HG02623 (cell line): ENCODE measurements around the gene PRR20G.
"Not testable (repeated sequence)": the region's sequence is repeated elsewhere in the genome, so short reads cannot be mapped to it uniquely, and the experiment has no call there.

Experiments
- ATAC-seq: cut with Tn5 transposase; IDR thresholded peaks from one replicate; pipeline ENCODE4 v1.9.1; 2021; ENCODE audit warnings: moderate library complexity; ENCODE audit not compliant: unreplicated experiment

PRR20G gene

DNA sequence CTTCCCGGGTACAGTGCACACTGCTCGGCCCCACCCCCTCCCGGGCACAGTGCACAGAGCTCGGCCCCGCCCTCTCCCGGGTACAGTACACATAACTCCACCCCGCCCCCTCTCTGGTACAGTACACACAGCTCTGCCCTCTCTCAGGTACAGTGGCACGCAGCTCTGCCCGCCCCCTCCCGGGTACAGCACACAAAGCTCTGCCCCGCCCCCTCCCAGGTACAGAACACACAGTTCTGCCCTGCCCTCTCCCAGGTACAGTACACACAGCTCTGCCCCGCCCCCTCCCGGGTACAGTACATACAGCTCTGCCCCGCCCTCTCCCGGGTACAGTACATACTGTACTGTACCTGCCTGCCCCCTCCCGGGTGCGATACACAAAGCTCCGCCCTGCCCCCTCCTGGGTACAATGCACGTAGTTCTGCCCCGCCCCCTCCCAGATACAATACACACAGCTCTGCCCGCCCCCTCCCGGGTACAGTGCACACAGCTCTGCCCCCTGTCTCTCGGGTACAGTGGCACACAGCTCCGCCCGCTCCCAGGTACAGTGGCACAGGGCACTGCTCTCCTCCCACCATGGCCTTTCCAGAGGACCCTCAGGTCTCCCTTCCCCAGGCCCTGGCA, 16.4 kb upstream of the PRR20G start:
- no peak for ATAC-seq

DNA sequence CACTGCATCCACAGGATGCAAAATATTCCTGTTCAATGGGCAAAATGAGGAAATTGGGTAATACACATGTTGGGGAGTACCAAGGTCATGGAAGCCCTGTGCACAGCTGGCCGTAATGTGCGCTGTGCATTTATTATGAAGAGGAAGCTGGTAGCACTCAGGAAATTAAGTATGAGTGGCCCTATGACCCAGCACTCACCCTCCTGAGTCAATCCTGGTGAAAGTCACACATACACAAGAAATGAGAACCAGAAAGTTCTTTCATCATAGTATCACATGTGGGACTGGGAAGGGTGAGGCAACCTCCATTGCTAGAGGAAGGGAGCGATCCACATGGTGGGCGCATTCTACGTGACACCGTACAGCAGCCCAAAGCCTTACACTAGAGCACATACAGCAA, 11.4 kb upstream of the PRR20G start:
- ATAC-seq, result no peak

DNA sequence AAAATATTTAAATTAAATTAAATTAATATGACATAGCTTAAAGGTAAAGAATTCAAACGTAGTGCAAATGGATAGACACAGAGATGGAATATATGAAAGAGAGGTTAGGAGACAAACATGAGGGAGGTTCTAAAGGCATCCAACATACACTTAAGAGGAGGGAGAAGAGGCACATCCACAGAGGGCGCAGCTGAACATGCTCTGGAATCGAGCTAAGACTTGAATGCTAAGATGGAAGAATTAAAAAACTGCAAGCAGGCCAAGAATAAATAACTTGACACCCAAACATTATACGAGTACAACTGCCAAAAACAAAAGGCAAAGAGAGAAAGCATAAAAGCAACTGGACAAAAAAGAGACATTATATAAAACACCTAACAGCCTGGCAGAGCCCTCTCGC, 9.1 kb upstream of the PRR20G start:
- no peak for ATAC-seq

DNA sequence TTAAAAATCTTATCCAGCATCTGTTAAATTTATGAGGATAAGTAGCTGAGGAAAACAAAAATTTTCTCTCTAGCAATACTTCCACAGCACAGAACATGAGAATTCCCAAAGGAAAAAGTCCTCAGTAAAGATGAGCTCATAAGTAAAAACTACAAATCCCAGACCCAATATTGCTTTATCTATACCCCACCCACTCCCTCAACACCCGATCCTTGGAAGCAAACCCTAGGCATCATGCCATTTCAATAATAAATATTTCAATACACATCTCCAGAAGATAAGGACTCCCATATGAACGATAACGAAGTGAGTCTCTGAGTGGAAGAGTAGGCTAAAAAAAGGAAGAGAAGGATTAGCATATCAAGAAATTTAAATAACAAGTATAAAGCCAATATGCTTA, 8.3 kb upstream of the PRR20G start:
- no peak for ATAC-seq

DNA sequence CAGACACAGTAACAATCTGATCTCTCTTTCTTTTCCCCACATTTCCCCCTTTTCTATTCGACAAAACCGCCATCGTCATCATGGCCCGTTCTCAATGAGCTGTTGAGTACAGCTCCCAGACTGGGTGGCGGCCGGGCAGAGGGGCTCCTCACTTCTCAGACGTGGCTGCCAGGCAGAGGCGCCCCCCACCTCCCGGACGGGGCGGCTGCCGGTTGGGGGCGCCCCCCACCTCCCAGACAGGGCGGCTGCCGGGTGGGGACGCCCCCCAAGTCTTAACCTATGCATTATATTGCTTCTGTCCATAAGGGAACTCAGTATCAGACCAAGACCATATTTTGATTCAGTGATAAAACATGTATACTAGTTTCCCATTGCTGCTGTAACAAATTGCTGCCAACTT, 5.8 kb upstream of the PRR20G start:
- ATAC-seq, result not testable (repeated sequence)

DNA sequence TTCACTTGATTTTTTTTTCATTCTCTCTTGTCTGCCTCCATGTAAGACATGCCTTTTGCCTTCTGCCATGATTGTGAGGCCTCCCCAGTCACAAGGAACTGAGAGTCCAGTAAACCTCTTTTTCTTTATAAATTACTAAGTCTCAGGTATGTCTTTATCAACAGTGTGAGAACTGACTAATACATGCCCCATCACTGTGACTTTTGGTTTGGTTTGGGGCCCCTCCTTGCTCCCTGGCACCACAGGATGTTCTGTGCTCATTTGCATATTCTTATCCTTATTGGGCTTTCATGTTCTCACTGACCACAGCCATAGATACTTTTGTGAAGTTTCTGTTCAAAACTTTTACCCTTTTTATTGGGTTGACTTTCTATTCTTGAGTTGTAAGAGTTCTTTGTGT, 3.8 kb upstream of the PRR20G start:
- ATAC-seq, result no peak

DNA sequence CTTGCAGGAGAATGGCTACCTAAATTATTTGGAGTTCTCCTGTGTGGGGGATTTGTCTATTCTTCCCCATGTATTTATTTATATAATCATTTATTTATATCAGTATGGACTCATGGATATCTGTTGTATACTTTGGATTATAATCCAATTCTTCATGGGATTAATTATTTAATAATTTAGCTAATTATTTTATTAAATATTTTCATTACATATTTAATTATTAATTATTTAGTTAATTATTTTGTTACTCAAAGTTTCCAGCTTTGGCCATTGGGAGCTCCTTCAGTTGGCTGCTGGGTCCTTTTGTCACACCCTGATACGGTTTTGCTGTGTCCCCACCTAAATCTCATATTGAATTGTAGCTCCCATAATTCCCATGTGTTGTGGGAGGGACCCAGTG, 3.3 kb upstream of the PRR20G start:
- ATAC-seq, result no peak

DNA sequence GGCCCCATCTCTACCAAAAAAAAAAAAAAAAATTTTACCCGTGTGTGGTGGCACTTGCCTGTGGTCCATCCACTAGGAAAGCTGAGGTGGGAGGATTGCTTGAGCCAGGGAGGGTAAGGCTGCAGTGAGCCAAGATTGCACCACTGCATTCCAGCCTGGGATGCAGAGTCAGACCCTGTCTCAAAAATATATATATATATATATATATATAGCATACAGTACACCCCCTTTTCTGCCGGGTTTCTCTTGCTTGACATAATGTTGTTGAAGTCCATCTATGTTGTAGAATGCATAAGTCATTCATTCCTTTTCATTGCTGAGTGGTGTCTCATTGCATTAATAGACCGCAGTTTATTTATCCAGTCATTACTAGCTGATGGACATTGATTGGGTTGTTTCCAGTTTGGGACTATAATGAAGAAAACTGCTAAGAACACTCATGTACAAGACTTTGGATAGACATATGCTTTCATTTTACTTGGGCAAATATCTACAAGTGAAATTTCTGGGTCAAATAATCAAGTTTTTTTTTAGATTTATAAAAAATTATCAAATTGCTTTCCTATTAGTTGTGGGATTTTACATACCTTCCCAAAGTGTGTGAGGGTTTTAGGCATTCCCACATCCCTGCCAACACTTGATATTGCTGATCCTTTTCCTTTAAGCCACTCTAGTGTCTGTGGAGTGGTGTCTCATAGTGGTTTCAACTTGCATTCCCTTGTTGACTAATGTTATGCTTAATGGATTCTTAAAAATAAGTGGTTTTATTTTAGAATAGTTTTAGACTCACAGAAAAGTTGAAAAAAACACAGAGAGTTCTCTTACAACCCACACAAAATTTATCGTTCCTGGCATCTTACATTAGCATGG, 2.1 kb upstream of the PRR20G start:
- no peak for ATAC-seq

DNA sequence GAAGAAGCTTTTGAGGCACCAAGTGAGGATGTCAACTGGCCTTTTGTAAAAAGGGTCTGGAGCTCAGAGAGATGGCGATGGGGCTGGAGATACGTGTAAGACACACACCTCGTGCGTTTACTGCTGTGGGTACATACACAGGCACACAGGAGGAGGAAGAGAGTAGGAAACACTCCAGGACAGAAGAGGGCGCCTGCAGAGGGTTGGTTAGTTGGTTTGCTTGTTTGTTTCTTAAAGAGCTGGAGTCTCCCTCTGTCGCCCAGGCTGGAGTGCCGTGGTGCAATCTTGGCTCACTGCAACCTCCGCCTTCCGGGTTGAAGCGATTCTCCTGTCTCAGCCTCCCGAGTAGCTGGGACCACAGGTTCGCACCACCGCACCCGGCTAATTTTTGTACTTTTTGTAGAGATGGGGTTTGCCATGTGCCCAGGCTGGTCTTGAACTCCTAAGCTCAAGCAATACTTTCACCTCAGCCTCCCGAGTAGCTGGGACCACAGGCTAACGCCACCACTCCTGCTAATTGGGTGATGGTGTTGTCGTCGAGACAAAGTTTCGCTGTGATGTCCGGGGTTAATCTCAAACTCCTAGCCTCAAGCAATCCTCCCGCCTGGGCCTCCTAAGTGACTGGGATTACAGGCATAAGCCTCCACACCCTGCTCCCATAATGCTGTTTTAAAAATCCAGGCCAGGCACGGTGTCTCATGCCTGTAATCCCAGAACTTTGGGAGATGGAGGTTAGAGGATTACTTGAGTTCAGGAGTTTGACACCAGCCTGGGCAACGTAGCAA, 1.3 kb upstream of the PRR20G start:
- no peak for ATAC-seq

DNA sequence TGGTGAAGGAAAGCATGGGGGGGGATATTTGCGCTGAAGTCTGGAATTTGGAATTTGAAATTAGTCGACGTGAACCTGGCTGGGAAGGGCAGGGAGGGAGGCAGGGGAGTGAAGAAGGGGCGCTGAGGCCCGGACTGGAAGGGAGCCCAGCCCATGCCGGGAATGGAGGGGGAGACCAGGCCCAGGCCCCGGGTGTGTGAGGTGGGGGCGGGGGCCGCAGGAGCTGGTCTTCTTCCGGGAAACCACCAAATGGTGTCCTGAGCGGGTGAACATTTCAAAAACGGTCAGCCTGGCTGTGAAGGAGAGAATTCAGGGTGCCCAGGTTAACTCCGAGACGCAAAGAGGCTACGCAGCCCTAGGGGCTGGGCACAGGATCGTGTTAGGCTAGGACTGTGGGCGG, 497 bp upstream of the PRR20G start:
- ATAC-seq, result no peak

DNA sequence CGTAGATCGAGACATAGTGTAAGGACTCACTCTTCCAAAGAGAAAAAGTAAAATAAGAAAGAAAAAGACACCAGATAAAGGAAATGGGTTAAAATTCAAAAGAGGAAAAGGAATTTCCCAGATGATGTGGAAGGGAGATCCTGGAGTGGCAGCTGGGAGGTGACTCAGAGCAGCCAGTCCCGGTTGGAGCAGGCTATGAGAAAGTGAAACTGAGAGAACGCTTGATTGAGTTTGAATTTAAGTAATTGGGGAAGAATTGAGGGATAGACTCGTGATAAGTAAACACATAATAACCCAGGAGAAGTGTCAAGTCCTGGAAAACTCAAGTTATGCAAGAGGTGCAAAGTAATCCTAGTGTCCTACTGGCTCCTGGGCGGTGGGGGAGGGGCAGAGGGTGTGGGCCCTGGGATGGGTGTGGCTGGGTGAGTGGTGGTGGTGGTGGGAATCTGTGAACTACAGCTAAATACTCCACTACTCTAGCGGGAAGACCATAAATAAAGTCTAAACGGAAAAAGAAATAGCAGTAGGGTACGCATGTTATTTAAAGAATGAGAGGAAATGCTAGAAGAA, 1.2 kb downstream of the PRR20G start:
- ATAC-seq, result no peak

DNA sequence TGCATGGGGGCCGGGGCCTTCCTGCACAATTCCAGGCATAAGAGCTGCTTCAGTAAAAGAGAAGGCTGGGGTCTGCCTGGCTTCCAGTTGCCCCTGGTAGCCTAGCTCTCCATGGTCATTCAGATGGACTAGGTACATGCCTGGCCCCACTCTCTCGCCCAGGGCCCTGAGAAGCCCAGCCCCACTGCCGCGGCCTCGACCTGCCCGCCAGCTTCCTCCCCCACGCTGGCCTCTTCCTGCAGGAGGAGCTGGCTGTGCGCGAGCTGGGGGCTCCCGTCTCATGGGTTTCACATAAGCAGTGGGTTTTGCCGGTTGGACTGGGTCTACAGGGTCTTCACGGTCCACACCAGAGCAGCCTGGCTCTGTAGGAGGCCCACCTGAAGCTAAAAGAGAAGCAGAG, 3.6 kb downstream of the PRR20G start:
- ATAC-seq, result no peak

DNA sequence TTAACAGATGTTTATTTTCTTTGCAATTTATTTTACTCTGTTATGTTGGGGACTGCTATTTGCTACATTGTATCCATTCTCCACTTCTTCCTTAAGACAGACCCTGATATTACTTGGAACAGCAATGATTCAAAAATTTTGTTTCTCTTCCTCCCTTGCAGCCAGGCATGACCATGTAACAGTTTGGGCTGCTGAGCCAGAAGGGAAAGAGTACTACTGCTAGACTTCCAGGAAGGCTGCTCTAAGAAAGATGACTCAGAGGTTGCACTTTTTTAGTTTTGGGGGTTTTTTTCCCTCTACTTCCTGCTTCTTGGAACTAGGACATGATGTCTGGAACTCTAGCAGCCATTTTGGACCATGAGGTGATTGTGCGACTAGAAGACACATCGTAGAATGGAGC, 10.3 kb downstream of the PRR20G start:
- no peak for ATAC-seq

DNA sequence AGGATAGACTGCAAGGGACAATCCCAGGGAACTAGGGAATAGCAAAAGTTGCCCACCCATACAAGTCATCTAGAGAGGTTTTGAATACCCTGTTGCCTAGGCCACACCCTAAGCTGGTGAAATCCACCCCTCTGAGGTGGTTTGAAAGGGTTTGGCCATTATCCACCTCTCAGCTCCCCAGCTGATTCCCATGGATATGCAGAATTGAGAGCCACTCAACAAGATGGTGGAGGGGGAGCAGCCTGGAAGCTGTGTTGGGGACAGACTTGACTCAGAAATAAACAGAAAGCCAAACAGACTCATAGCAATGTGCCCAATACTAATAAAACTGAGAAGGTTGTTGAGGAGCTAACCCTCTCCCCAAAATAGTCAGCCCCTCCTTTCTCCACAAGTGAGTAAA, 10.9 kb downstream of the PRR20G start:
- no peak for ATAC-seq

DNA sequence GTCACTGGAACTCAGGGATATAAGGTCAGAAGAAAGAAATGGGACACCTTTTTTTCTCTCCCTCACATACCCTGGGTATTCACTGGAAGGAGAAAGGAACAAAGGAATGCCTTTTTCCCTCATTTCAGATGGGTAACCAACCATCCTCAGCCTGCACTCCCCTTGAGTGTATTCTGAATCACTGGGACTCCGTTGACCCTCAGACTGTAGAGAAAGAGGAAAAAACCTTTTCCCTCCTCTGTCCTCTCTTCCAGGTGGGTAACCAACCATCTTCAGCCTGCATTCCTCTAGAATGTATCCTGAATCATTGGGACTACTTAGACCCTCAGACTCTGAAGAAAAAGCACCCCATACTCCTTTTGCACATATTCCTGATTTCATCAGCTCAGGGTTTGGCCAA, 11.4 kb downstream of the PRR20G start:
- ATAC-seq, result no peak

DNA sequence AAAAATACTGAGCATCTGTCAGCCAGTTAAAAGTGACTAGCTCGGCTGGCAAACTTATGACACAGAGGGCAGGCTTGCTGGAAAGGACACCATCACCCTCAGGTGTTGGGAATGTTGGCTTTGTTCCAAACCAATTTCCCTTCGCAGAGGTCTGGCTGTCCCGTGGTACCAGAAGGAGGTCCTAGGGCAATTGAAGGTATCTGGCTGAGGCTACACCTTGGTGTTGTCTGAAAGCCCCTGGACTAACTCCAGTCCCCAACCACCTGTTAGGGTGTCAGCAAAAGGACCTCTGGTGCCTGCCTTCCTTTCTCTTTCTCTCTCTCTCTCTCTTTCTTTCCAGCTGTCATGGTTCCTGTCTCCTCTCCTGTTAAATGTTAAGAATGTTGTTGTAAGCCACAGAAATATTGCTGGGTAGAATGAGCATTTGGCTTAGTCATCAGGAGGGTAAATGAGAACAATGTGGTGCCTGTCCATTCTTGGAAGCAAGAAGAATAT, 12.5 kb downstream of the PRR20G start:
- ATAC-seq, result no peak

DNA sequence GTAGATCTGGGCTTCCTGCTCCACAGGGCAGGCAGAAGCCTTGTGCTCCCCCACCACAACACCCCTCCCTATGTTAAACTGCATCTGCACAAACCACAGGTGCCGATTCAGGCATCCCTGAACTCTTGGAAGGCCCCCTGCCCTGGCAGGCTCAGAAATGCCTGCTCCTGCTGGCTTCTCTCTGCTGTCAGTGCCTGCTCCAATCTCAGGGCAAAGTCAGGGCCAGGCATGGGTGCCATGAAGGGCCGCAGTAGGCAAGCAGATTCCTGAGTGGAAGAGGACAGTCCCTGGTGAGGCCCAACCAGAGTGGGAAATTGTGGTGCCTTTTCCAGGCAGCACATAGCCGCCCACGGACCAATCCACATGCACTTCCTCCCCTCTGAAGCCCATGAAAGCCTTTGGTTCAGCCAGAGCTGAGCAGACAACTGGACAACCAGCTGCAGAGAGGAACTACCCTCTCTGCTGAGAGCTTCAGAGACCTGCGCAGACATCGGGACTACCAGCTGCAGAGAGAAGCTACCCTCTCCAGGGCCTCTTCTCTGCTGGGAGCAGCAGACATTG, 13.6 kb downstream of the PRR20G start:
- no peak for ATAC-seq

DNA sequence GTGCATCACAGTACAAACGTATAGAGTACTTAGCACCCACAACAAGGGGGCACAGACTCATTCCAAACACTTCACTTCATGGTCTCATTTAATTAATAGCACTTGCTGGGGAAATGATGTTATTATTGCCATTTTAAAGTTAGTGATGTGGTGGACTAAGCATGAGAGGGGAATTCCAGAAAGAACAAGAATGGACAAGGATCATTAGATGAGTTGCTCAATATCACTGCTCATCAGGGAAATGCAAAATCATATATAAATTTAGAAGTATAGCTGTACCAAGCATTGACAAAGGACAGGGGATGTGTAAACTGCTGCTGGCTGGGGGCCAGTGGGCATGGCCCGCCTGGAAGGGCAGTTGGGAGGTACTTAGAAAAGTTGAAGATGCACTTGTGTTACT, 14.6 kb downstream of the PRR20G start:
- ATAC-seq, result no peak

DNA sequence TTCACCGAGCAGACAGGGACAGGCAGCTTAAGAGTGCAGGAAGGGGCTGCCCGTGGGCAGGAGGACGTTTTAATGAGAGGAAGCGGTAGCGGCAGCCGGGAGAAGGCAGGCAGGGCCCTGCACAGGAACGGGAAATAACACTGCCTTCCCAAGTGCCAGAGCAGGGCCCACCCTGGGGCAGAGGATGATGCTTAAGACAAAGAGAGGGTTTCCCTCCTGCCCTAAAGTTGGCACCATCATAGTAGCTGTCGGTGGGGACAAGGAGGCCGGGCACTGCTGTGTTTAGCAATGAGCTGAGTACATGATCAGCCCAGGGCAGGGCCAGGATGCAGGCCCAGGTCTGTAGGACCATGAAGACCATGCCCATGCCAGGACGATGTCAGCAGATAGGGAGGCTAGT, 21.7 kb downstream of the PRR20G start:
- no peak for ATAC-seq

DNA sequence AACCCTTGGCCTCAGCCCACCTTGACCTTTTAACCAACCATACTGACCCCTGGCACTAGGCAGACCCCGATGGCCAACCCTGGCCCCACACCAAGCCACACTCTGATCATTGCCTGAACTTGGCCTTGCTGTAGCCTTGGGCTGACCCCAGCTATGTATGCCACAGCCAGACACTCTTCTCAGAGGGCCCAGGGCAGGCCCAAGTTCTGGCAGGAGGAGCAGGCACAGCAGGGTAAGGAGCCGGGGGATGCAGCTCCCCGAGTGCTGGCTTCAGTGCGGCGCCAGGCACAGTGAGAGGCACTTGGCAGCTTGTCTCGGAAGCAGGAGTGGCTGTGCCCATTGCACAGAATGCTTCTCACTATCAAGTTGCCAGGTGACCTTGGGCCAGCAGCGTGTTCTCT, 22.3 kb downstream of the PRR20G start:
- no peak for ATAC-seq
